ENCODE measurements around the gene RNF212B. TPM values are rescaled to one million over a fixed set of nuclear protein-coding genes. Genes with fewer than 3 reads are reported as not detected.
A peak's percentile ranks its signal among the peaks of the same experiment; 100 is the strongest.

The RNF212B gene
- total and polyA plus RNA-seq, 11 donors = not detected

DNA sequence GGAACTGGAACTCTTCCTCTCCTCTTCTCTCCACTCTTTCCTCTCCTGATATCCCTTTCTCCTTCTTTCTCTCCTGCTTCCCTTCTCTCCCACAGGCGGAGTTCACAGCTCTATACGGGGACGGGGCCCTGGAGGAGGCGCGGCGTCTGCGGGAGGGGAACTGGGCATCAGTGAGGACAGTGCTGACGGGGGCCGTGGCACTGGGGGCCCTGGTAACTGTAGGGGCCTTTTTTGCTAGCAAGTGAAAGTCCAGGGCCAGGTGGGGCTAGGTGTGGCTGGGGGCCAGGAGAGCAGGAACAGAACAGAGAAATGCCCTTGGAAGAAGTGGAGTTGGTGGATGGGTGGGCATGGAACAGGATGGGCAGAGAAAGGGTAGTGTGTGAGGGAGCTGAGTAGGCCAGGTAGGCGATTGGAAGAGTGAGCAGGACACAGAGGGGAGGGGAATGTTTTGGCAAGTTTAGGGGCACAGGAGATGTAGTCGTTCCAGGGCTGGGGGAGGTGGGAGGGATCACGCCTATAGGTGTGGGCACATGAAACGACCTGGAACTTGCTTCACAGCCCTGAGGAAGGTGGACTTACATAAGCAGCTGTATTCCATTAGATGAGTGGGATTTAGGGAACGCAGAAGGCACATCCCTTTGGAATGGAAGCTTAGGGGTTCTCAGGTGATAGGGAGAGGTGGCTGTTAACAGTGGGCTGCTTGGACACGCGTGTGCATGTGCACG is 71.1 kb downstream of the RNF212B start:
- DNase-seq (no peak), ATAC-seq (no peak)
- Histone ChIP-seq H3K27ac (no peak overlapping the region), H3K4me3 (no peak overlapping the region), H3K27me3 (no peaks in the 10 kb centered on the region), H3K9me3 (no peaks in the 10 kb centered on the region), H3K4me1 (peaks cover 0 to 39% (median 26%) of the 10 kb centered on the region in 12 donors), H3K36me3 (peaks cover 0 to 48% (median 29%) of the 10 kb centered on the region in 9 donors)
- WGBS, 4 donors = 86 to 88% (median 87%) methylated on average over 17 of the region's 17 CpGs
- intact Hi-C loops (cut with DNase I) = loop anchor here in 2 of 10 donors (10.0 kb wide), 2 partner anchors 214 to 246 kb away; partner anchors contain the start of genes ACIN1 (in 1 of the 2), C14orf119 (in 1 of the 2), THTPA (in 1 of the 2) and ZFHX2 (in 1 of the 2)
- TF ChIP-seq POLR2A (IDR thresholded peaks at IDR 0.05) (no peak), CTCF (IDR thresholded peaks at IDR 0.05) (no peak)

GRCh38 chr14:23310546-23310945 is 72.8 kb downstream of the RNF212B start:
- no peak for DNase-seq
- Histone ChIP-seq H3K27me3 (no peaks in the 10 kb centered on the region), H3K4me1 (peaks cover 0 to 37% (median 26%) of the 10 kb centered on the region in 12 donors), H3K27ac (no peak overlapping the region), H3K9me3 (no peaks in the 10 kb centered on the region), H3K36me3 (peaks cover 0 to 53% (median 29%) of the 10 kb centered on the region in 9 donors), H3K4me3 (no peak overlapping the region)
- intact Hi-C loops (cut with DNase I) = no loop called here
- TF ChIP-seq POLR2A (IDR thresholded peaks at IDR 0.05) = no peak
- no peak for TF ChIP-seq CTCF (IDR thresholded peaks at IDR 0.05)
- WGBS, 4 donors = 78 to 90% (median 86%) methylated on average over 1 of the region's 1 CpG
- ATAC-seq = no peak

DNA sequence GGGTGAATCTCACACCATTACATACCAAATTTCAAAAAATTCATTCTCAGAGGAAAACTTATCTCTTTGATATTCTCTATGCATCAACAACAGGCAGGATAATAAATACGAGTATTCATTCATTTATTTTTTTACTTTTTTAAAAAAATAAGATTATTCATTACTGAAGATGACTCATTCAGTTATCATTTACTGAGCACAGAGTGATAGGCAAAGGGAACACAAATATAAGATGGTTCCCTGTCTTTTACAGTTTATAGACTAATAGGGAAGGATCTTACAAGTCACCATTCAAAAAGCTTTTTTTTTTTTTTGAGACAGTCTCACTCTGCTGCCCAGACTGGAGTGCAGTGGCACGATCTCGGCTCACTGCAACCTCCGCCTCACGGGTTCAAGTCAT is 78.6 kb downstream of the RNF212B start:
- H3K4me1 ChIP-seq = peaks cover 0 to 8% (median 4%) of the 10 kb centered on the region in 12 donors
- ATAC-seq (no peak), DNase-seq (no peak)
- H3K36me3 ChIP-seq = peaks cover 0 to 24% (median 10%) of the 10 kb centered on the region in 9 donors
- no peak overlapping the region for H3K27ac ChIP-seq
- intact Hi-C loops (cut with DNase I) = no loop called here
- WGBS, 4 donors = 86 to 90% (median 89%) methylated on average over 5 of the region's 5 CpGs
- H3K9me3 ChIP-seq = no peaks in the 10 kb centered on the region
- TF ChIP-seq CTCF (IDR thresholded peaks at IDR 0.05) (no peak), POLR2A (IDR thresholded peaks at IDR 0.05) (no peak)
- no peaks in the 10 kb centered on the region for H3K27me3 ChIP-seq
- H3K4me3 ChIP-seq = no peak overlapping the region

DNA sequence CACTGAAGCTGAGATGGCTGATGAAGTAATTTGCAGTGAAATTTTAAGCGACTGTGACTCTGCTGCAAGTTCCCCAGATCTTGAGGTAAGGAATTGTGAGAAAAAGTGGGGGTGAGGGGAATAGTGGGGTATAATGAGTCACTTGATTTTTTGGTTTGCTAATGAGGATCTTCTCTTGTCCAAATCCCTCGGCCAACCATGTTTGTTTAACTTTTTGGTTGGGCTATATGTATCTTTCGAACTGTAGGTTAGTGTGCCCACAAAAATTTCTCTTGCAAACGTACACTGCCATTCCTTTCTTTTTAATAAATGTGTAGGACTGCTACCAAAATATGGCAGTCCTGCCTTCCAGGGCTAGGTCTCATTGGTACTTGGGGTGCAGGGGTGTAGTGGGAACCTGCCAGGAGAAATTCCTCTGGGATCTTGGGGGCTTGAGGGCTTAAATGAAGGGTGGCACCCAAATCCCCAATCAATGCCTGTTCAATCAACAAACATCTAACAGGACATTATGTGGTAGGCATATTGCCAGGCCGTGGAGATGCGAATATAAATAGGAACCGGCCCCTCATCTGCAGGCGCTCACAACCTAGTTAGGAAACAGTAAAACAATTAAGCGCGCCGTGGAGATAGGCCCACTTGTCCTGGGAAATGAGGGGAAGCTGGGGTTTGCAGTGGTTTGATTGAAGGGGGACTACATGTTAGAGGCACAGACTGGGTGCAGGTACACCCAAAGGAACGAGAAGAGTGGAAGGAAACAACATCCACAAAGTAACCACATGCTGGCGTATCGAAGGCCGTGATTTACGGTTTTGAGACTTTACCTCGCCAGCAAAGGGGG is 82.2 kb downstream of the RNF212B start:
- Histone ChIP-seq H3K27me3 (no peaks in the 10 kb centered on the region), H3K36me3 (peaks cover 0 to 35% (median 24%) of the 10 kb centered on the region in 9 donors), H3K9me3 (no peaks in the 10 kb centered on the region), H3K27ac (peak overlapping the region; percentile 69 to 97 (median 91)), H3K4me3 (peak overlapping the region; percentile 4 to 91 (median 48)), H3K4me1 (peaks cover 4 to 26% (median 15%) of the 10 kb centered on the region in 12 donors)
- 91 to 96% (median 92%) methylated on average over 17 of the region's 17 CpGs for WGBS, 4 donors
- intact Hi-C loops (cut with DNase I) = loop anchor here in 8 of 10 donors (2.0 to 10.0 kb wide), 5 partner anchors 13 to 245 kb away; partner anchors contain the start of genes AP1G2 (in 5 of the 8), NGDN (in 2 of the 8), BCL2L2 (in 1 of the 8) and THTPA (in 1 of the 8)
- DNase-seq = no peak
- no peak for TF ChIP-seq POLR2A (IDR thresholded peaks at IDR 0.05)
- TF ChIP-seq CTCF (IDR thresholded peaks at IDR 0.05) = no peak
- ATAC-seq = no peak

All from heart left ventricle (tissue), 16 donors.